WTC11 (cell line): ENCODE data around the gene HS1BP3. TPM values are rescaled to one million over a fixed set of nuclear protein-coding genes. Genes with fewer than 3 reads are reported as not detected.

Experiments used
- ATAC-seq: fragments of 200-7000 bp; cut with Tn5 transposase; 2 replicates; pipeline ENCODE4 v1.10.0; 2021; ENCODE audit warnings: mild to moderate bottlenecking, moderate library complexity
- CTCF ChIA-PET: fragments of 300-600 bp; sonication (Branson Sonifier 250); formaldehyde crosslinking; loops from one replicate; lab custom pipeline; 2021; ENCODE audit warnings: antibody characterized with exemption; lab: Charles Lee
- POLR2A ChIA-PET: fragments of 350-600 bp; sonication (Branson Sonifier 250); formaldehyde crosslinking; loops from one replicate; lab custom pipeline; 2021; ENCODE audit warnings: antibody characterized with exemption; lab: Charles Lee
- DNase-seq: peaks from one replicate; pipeline ENCODE4 v3.0.0; 2021; ENCODE audit warnings: low spot score
- H3K27ac Mint-ChIP-seq: 2 replicates; pipeline ENCODE4 v1.8.0; 2021; ENCODE audit warnings: mixed read lengths
- H3K27me3 Mint-ChIP-seq: 2 replicates; pipeline ENCODE4 v1.8.0; 2021; ENCODE audit warnings: low read depth, mild to moderate bottlenecking, moderate library complexity, mixed read lengths
- H3K36me3 Mint-ChIP-seq: 2 replicates; pipeline ENCODE4 v1.8.0; 2021; ENCODE audit warnings: mixed read lengths
- H3K4me1 Mint-ChIP-seq: 2 replicates; pipeline ENCODE4 v1.8.0; 2022; ENCODE audit warnings: mixed read lengths
- H3K4me3 Mint-ChIP-seq: 2 replicates; pipeline ENCODE4 v1.8.0; 2021; ENCODE audit warnings: mild to moderate bottlenecking, moderate library complexity, mixed read lengths
- H3K9me3 Mint-ChIP-seq: 2 replicates; pipeline ENCODE4 v1.8.0; 2021; ENCODE audit warnings: mixed read lengths
- AFF4 ChIP-seq: sonication (generic); formaldehyde crosslinking; IDR thresholded peaks from 2 replicates; pipeline ENCODE4 v1.8.1; 2023; ENCODE audit warnings: mild to moderate bottlenecking, missing genetic modification reagents, borderline replicate concordance
- ATF2 ChIP-seq: sonication (generic); formaldehyde crosslinking; IDR thresholded peaks from 2 replicates; pipeline ENCODE4 v1.8.1; 2022; ENCODE audit warnings: low read depth, missing genetic modification reagents, borderline replicate concordance
- ATF6 ChIP-seq: sonication (generic); formaldehyde crosslinking; IDR thresholded peaks from 2 replicates; pipeline ENCODE4 v1.8.1; 2023; ENCODE audit warnings: mild to moderate bottlenecking, missing genetic modification reagents
- E2F5 ChIP-seq: sonication (generic); formaldehyde crosslinking; IDR thresholded peaks from 2 replicates; pipeline ENCODE4 v1.8.1; 2022; ENCODE audit warnings: mild to moderate bottlenecking, moderate library complexity, missing genetic modification reagents
- ERG ChIP-seq: fragments of 250-450 bp; sonication (Bioruptor Pico); IDR thresholded peaks from 2 replicates; pipeline ENCODE4 v1.8.0; 2021; ENCODE audit warnings: mild to moderate bottlenecking
- FOXP1 ChIP-seq: sonication (generic); formaldehyde crosslinking; IDR thresholded peaks from 2 replicates; pipeline ENCODE4 v1.8.0; 2022; ENCODE audit warnings: missing genetic modification reagents, mild to moderate bottlenecking, moderate library complexity, borderline replicate concordance
- IRF1 ChIP-seq: sonication (generic); formaldehyde crosslinking; IDR thresholded peaks from 2 replicates; pipeline ENCODE4 v1.8.0; 2023; ENCODE audit warnings: missing genetic modification reagents
- KAT7 ChIP-seq: sonication (generic); formaldehyde crosslinking; IDR thresholded peaks from 2 replicates; pipeline ENCODE4 v1.8.1; 2023; ENCODE audit warnings: missing genetic modification reagents, mild to moderate bottlenecking, borderline replicate concordance
- MYBL2 ChIP-seq: sonication (generic); formaldehyde crosslinking; IDR thresholded peaks from 2 replicates; pipeline ENCODE4 v1.8.1; 2023; ENCODE audit warnings: mild to moderate bottlenecking, moderate library complexity, missing genetic modification reagents
- NFATC4 ChIP-seq: fragments of 250-450 bp; sonication (Bioruptor Pico); IDR thresholded peaks from 2 replicates; pipeline ENCODE4 v1.9.0; 2021; ENCODE audit warnings: mild to moderate bottlenecking
- STAT6 ChIP-seq: sonication (generic); formaldehyde crosslinking; conservative IDR thresholded peaks from 2 replicates; pipeline ENCODE4 v1.8.1; 2023; ENCODE audit warnings: mild to moderate bottlenecking, low read depth, missing genetic modification reagents, moderate library complexity
- ZBTB21 ChIP-seq: sonication (generic); formaldehyde crosslinking; IDR thresholded peaks from 2 replicates; pipeline ENCODE4 v1.8.1; 2023; ENCODE audit warnings: mild to moderate bottlenecking, missing genetic modification reagents, borderline replicate concordance
- ZNF138 ChIP-seq: sonication (generic); formaldehyde crosslinking; conservative IDR thresholded peaks from 2 replicates; pipeline ENCODE4 v1.8.1; 2022; ENCODE audit warnings: mild to moderate bottlenecking, moderate library complexity, missing genetic modification reagents
- ZNF232 ChIP-seq: sonication (generic); formaldehyde crosslinking; IDR thresholded peaks from 2 replicates; pipeline ENCODE4 v1.8.0; 2022; ENCODE audit warnings: mild to moderate bottlenecking, missing genetic modification reagents
- ZNF263 ChIP-seq: sonication (generic); formaldehyde crosslinking; IDR thresholded peaks from 2 replicates; pipeline ENCODE4 v1.8.1; 2022; ENCODE audit warnings: low read depth, mild to moderate bottlenecking, moderate library complexity, missing genetic modification reagents
- ZNF281 ChIP-seq: sonication (generic); formaldehyde crosslinking; IDR thresholded peaks from 2 replicates; pipeline ENCODE4 v1.8.0; 2023; ENCODE audit warnings: mild to moderate bottlenecking, missing genetic modification reagents
- ZNF512 ChIP-seq: sonication (generic); formaldehyde crosslinking; IDR thresholded peaks from 2 replicates; pipeline ENCODE4 v1.8.1; 2022; ENCODE audit warnings: missing genetic modification reagents, borderline replicate concordance
- ZNF671 ChIP-seq: fragments of 250-450 bp; sonication (Bioruptor Pico); IDR thresholded peaks from 2 replicates; pipeline ENCODE4 v1.8.0; 2021; ENCODE audit warnings: mild to moderate bottlenecking
- total RNA-seq: library from RNA; stranded (reverse); gene quantifications from 3 replicates; pipeline ENCODE4 v1.2.3, GENCODE V29; 2021

Gene HS1BP3
- total RNA-seq, 1 experiment from 2014 or later = 17.9 TPM

GRCh38 chr2:20572221-20572620 lies 78.7 kb downstream of the HS1BP3 start:
- POLR2A ChIA-PET = no interaction called here
- Mint-ChIP-seq H3K27me3 (no peaks in the 10 kb centered on the region; the same call in 1 of the 2 replicates), H3K27ac (no peak overlapping the region), H3K36me3 (no peaks in the 10 kb centered on the region), H3K9me3 (no peaks in the 10 kb centered on the region), H3K4me3 (no peak overlapping the region), H3K4me1 (peaks cover 11% of the 10 kb centered on the region)
- CTCF ChIA-PET = no interaction called here
- no peak for TF ChIP-seq ZNF138 (CRISPR knock-in tag)
- TF ChIP-seq NFATC4 (CRISPR knock-in tag) = no peak
- no peak for TF ChIP-seq KAT7 (CRISPR knock-in tag)
- no peak for TF ChIP-seq ZNF232 (CRISPR knock-in tag)
- no peak for TF ChIP-seq ZNF671 (CRISPR knock-in tag)
- no peak for TF ChIP-seq IRF1 (CRISPR knock-in tag)
- no peak for TF ChIP-seq STAT6 (CRISPR knock-in tag)
- TF ChIP-seq ZNF263 (CRISPR knock-in tag) = no peak
- TF ChIP-seq MYBL2 (CRISPR knock-in tag) = no peak
- TF ChIP-seq ZNF281 (CRISPR knock-in tag) = no peak
- no peak for TF ChIP-seq ERG (CRISPR knock-in tag)
- TF ChIP-seq ZNF512 (CRISPR knock-in tag) = no peak
- TF ChIP-seq ATF2 = no peak
- TF ChIP-seq AFF4 (CRISPR knock-in tag) = no peak
- TF ChIP-seq ZBTB21 = no peak
- TF ChIP-seq ATF6 (CRISPR knock-in tag) = no peak
- no peak for TF ChIP-seq FOXP1
- TF ChIP-seq E2F5 (CRISPR knock-in tag) = no peak
- DNase-seq (no peak), ATAC-seq (no peak)
